GM18499 (cell line): ENCODE results near the gene DIP2C.
"Not testable (repeated sequence)": the region's sequence is repeated elsewhere in the genome, so short reads cannot be mapped to it uniquely, and the experiment has no call there.

Source experiments
- ATAC-seq: cut with Tn5 transposase; IDR thresholded peaks from one replicate; pipeline ENCODE4 v1.9.1; 2021; ENCODE audit warnings: moderate number of reproducible peaks; ENCODE audit not compliant: insufficient read depth, unreplicated experiment

The DIP2C gene

GRCh38 chr10:526651-527312 lies 162.7 kb downstream of the DIP2C start:
- no peak for ATAC-seq

GRCh38 chr10:525565-526315 lies 163.7 kb downstream of the DIP2C start:
- ATAC-seq: no peak

- no peak for ATAC-seq
These were observed 165.5 kb downstream of the DIP2C start for GRCh38 chr10:523925-524324.

- ATAC-seq: no peak
These were observed 167.1 kb downstream of the DIP2C start for GRCh38 chr10:522350-522749.

GRCh38 chr10:521261-522250 lies 167.9 kb downstream of the DIP2C start:
- no peak for ATAC-seq

- no peak for ATAC-seq
These were observed 169.1 kb downstream of the DIP2C start for GRCh38 chr10:520402-520787.

- ATAC-seq: no peak
These were observed 169.6 kb downstream of the DIP2C start for GRCh38 chr10:519716-520401.

- no peak for ATAC-seq
These were observed 170.3 kb downstream of the DIP2C start for GRCh38 chr10:519055-519715.

GRCh38 chr10:517872-518475 lies 171.5 kb downstream of the DIP2C start:
- ATAC-seq: no peak

- no peak for ATAC-seq
These were observed 172.1 kb downstream of the DIP2C start for GRCh38 chr10:517241-517830.

- ATAC-seq: no peak
These were observed 172.7 kb downstream of the DIP2C start for GRCh38 chr10:516764-517163.

GRCh38 chr10:515674-516073 lies 173.8 kb downstream of the DIP2C start:
- ATAC-seq: no peak

- ATAC-seq: no peak
These were observed 175.3 kb downstream of the DIP2C start for GRCh38 chr10:514137-514671.

GRCh38 chr10:513393-513792 lies 176.1 kb downstream of the DIP2C start:
- ATAC-seq: no peak

GRCh38 chr10:512661-513060 lies 176.8 kb downstream of the DIP2C start:
- ATAC-seq: not testable (repeated sequence)

GRCh38 chr10:511849-512191 lies 177.6 kb downstream of the DIP2C start:
- no peak for ATAC-seq

GRCh38 chr10:511101-511848 lies 178.2 kb downstream of the DIP2C start:
- no peak for ATAC-seq

- no peak for ATAC-seq
These were observed 179.0 kb downstream of the DIP2C start for GRCh38 chr10:510415-510881.
